ENCODE measurements around the gene ICE2.

DNA sequence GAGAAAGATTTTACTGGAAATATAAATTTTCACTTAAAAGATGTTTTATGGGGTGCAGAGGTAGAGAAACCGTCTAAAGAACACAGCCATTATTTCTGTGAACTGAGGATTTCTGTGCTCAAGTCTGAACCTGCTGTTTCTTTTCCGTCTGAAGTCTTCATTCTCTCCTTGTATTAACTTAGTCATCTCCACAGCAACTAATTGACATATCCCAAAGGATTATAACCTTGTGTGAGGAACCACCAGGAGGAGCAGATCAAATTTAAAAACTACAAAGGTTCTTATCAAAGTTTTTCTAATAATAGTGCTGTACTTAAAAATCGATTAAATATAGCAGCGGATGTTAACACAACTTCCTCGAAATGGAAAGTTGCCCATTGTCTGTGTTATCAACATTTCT is 31.1 kb upstream of the ICE2 start:
- TF ChIP-seq, protein P1, sequence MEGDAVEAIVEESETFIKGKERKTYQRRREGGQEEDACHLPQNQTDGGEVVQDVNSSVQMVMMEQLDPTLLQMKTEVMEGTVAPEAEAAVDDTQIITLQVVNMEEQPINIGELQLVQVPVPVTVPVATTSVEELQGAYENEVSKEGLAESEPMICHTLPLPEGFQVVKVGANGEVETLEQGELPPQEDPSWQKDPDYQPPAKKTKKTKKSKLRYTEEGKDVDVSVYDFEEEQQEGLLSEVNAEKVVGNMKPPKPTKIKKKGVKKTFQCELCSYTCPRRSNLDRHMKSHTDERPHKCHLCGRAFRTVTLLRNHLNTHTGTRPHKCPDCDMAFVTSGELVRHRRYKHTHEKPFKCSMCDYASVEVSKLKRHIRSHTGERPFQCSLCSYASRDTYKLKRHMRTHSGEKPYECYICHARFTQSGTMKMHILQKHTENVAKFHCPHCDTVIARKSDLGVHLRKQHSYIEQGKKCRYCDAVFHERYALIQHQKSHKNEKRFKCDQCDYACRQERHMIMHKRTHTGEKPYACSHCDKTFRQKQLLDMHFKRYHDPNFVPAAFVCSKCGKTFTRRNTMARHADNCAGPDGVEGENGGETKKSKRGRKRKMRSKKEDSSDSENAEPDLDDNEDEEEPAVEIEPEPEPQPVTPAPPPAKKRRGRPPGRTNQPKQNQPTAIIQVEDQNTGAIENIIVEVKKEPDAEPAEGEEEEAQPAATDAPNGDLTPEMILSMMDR (IDR thresholded peaks at IDR 0.05): no peak
- no peak for TF ChIP-seq POLR2A (IDR thresholded peaks at IDR 0.05)

All from lower leg skin (tissue), 3 donors.